Rectal smooth muscle tissue (tissue), 1 donor: ENCODE results near the gene ANKRD44.
A peak's percentile ranks its signal among the peaks of the same experiment; 100 is the strongest.

Experiments used
- H3K27ac ChIP-seq: one replicate; pipeline ENCODE4 v1.7.0; 2013; ENCODE audit warnings: low read depth, low read length, inconsistent platforms
- H3K27me3 ChIP-seq: one replicate; pipeline ENCODE4 v1.7.0; 2013; ENCODE audit warnings: low read length; ENCODE audit not compliant: control insufficient read depth, insufficient read depth
- H3K36me3 ChIP-seq: one replicate; pipeline ENCODE4 v1.7.0; 2013; ENCODE audit warnings: low read length; ENCODE audit not compliant: control insufficient read depth, insufficient read depth
- H3K4me1 ChIP-seq: one replicate; pipeline ENCODE4 v1.7.0; 2013; ENCODE audit warnings: low read length; ENCODE audit not compliant: control insufficient read depth, insufficient read depth
- H3K4me3 ChIP-seq: one replicate; pipeline ENCODE4 v1.7.0; 2013; ENCODE audit warnings: low read length
- H3K9ac ChIP-seq: one replicate; pipeline ENCODE4 v1.7.0; 2013; ENCODE audit warnings: low read length

ANKRD44 gene

GRCh38 chr2:197339496-197340220 lies 29.1 kb upstream of the ANKRD44 start:
- Histone ChIP-seq H3K4me3 (no peak overlapping the region), H3K27me3 (no peaks in the 10 kb centered on the region), H3K9ac (no peak overlapping the region), H3K36me3 (no peaks in the 10 kb centered on the region), H3K27ac (no peak overlapping the region), H3K4me1 (no peaks in the 10 kb centered on the region)

GRCh38 chr2:197339016-197339415 lies 28.4 kb upstream of the ANKRD44 start:
- no peak overlapping the region for H3K27ac ChIP-seq
- no peaks in the 10 kb centered on the region for H3K36me3 ChIP-seq
- no peaks in the 10 kb centered on the region for H3K27me3 ChIP-seq
- no peaks in the 10 kb centered on the region for H3K4me1 ChIP-seq
- no peak overlapping the region for H3K4me3 ChIP-seq
- no peak overlapping the region for H3K9ac ChIP-seq

- Histone ChIP-seq H3K27ac (no peak overlapping the region), H3K4me3 (no peak overlapping the region), H3K36me3 (no peaks in the 10 kb centered on the region), H3K27me3 (no peaks in the 10 kb centered on the region), H3K9ac (no peak overlapping the region), H3K4me1 (no peaks in the 10 kb centered on the region)
Observed at GRCh38 chr2:197332641-197333040, 22.1 kb upstream of the ANKRD44 start.

GRCh38 chr2:197328461-197328860 lies 17.9 kb upstream of the ANKRD44 start:
- Histone ChIP-seq H3K36me3 (no peaks in the 10 kb centered on the region), H3K27ac (no peak overlapping the region), H3K9ac (no peak overlapping the region), H3K4me3 (no peak overlapping the region), H3K27me3 (no peaks in the 10 kb centered on the region), H3K4me1 (no peaks in the 10 kb centered on the region)

- Histone ChIP-seq H3K4me3 (no peak overlapping the region), H3K4me1 (no peaks in the 10 kb centered on the region), H3K36me3 (no peaks in the 10 kb centered on the region), H3K27me3 (no peaks in the 10 kb centered on the region), H3K27ac (no peak overlapping the region), H3K9ac (no peak overlapping the region)
Observed at GRCh38 chr2:197327472-197328098, 17.0 kb upstream of the ANKRD44 start.

- Histone ChIP-seq H3K4me3 (no peak overlapping the region), H3K27ac (no peak overlapping the region), H3K4me1 (no peaks in the 10 kb centered on the region), H3K9ac (no peak overlapping the region), H3K27me3 (no peaks in the 10 kb centered on the region), H3K36me3 (no peaks in the 10 kb centered on the region)
Observed at GRCh38 chr2:197327073-197327471, 16.5 kb upstream of the ANKRD44 start.

- Histone ChIP-seq H3K9ac (no peak overlapping the region), H3K4me3 (no peak overlapping the region), H3K27ac (no peak overlapping the region), H3K27me3 (no peaks in the 10 kb centered on the region), H3K36me3 (no peaks in the 10 kb centered on the region), H3K4me1 (no peaks in the 10 kb centered on the region)
Observed at GRCh38 chr2:197324801-197325200, 14.2 kb upstream of the ANKRD44 start.

GRCh38 chr2:197322724-197323720 lies 12.4 kb upstream of the ANKRD44 start:
- H3K9ac ChIP-seq, result no peak overlapping the region
- no peaks in the 10 kb centered on the region for H3K27me3 ChIP-seq
- no peak overlapping the region for H3K4me3 ChIP-seq
- no peaks in the 10 kb centered on the region for H3K4me1 ChIP-seq
- H3K27ac ChIP-seq, result no peak overlapping the region
- no peaks in the 10 kb centered on the region for H3K36me3 ChIP-seq

GRCh38 chr2:197322143-197322542 lies 11.6 kb upstream of the ANKRD44 start:
- no peak overlapping the region for H3K4me3 ChIP-seq
- H3K4me1 ChIP-seq, result no peaks in the 10 kb centered on the region
- no peak overlapping the region for H3K9ac ChIP-seq
- H3K27ac ChIP-seq, result no peak overlapping the region
- no peaks in the 10 kb centered on the region for H3K27me3 ChIP-seq
- H3K36me3 ChIP-seq, result no peaks in the 10 kb centered on the region

- Histone ChIP-seq H3K4me1 (no peaks in the 10 kb centered on the region), H3K27ac (no peak overlapping the region), H3K9ac (no peak overlapping the region), H3K27me3 (no peaks in the 10 kb centered on the region), H3K36me3 (no peaks in the 10 kb centered on the region), H3K4me3 (no peak overlapping the region)
Observed at GRCh38 chr2:197315371-197315770, 4.8 kb upstream of the ANKRD44 start.

- H3K9ac ChIP-seq, result no peak overlapping the region
- no peaks in the 10 kb centered on the region for H3K27me3 ChIP-seq
- no peaks in the 10 kb centered on the region for H3K36me3 ChIP-seq
- no peak overlapping the region for H3K27ac ChIP-seq
- no peak overlapping the region for H3K4me3 ChIP-seq
- no peaks in the 10 kb centered on the region for H3K4me1 ChIP-seq
Observed at GRCh38 chr2:197312186-197312585, 1.6 kb upstream of the ANKRD44 start.

GRCh38 chr2:197311421-197312033 lies 947 bp upstream of the ANKRD44 start:
- H3K4me1 ChIP-seq, result peaks cover 5% of the 10 kb centered on the region
- H3K9ac ChIP-seq, result no peak overlapping the region
- no peak overlapping the region for H3K27ac ChIP-seq
- no peaks in the 10 kb centered on the region for H3K27me3 ChIP-seq
- H3K36me3 ChIP-seq, result no peaks in the 10 kb centered on the region
- H3K4me3 ChIP-seq, result peak overlapping the region; percentile 72
